GM23338 (cell line): Measurements from ENCODE around the gene ZNF230. TPM values are rescaled to one million over a fixed set of nuclear protein-coding genes. Genes with fewer than 3 reads are reported as not detected.
A peak's percentile ranks its signal among the peaks of the same experiment; 100 is the strongest.

Source experiments
- ATAC-seq: fragments of 200-7000 bp; cut with Tn5 transposase; 3 replicates; pipeline ENCODE4 v1.9.1; 2020
- DNase-seq: peaks from one replicate; pipeline ENCODE4 v3.0.0-alpha.2; 2015; ENCODE audit warnings: low spot score
- H2AFZ ChIP-seq: fragments of 200-600 bp; sonication (generic); 2 replicates; pipeline ENCODE4 v1.8.0; 2016; ENCODE audit warnings: antibody characterized with exemption, mild to moderate bottlenecking, moderate library complexity
- H3F3A ChIP-seq: fragments of 200-600 bp; sonication (generic); replicated peaks from 2 replicates; pipeline ENCODE4 v1.8.0; 2017; ENCODE audit warnings: antibody characterized with exemption, mixed run types, low read depth
- H3K27ac ChIP-seq: fragments of 200-600 bp; sonication (generic); 2 replicates; pipeline ENCODE4 v1.6.1; 2016; ENCODE audit warnings: low read depth
- H3K27me3 ChIP-seq: fragments of 200-600 bp; sonication (generic); 2 replicates; pipeline ENCODE4 v1.8.0; 2016; ENCODE audit warnings: mild to moderate bottlenecking, mixed run types, moderate library complexity; ENCODE audit not compliant: insufficient read depth
- H3K36me3 ChIP-seq: fragments of 200-600 bp; sonication (generic); 2 replicates; pipeline ENCODE4 v1.8.0; 2016; ENCODE audit warnings: mild to moderate bottlenecking; ENCODE audit not compliant: insufficient read depth
- H3K4me1 ChIP-seq: fragments of 200-600 bp; sonication (generic); 2 replicates; pipeline ENCODE4 v1.8.0; 2016; ENCODE audit warnings: mild to moderate bottlenecking, moderate library complexity; ENCODE audit not compliant: insufficient read depth
- H3K4me2 ChIP-seq: fragments of 200-600 bp; sonication (generic); 2 replicates; pipeline ENCODE4 v1.7.1; 2017; ENCODE audit warnings: mixed run types
- H3K4me3 ChIP-seq: fragments of 200-600 bp; sonication (generic); 2 replicates; pipeline ENCODE4 v1.6.1; 2016; ENCODE audit warnings: mixed run types
- H3K79me2 ChIP-seq: fragments of 200-600 bp; sonication (generic); replicated peaks from 2 replicates; pipeline ENCODE4 v1.8.0; 2017; ENCODE audit warnings: mild to moderate bottlenecking; ENCODE audit not compliant: insufficient read depth
- H3K9me2 ChIP-seq: fragments of 200-600 bp; sonication (generic); 2 replicates; pipeline ENCODE4 v1.8.0; 2017; ENCODE audit not compliant: insufficient read depth
- H4K20me1 ChIP-seq: fragments of 200-600 bp; sonication (generic); replicated peaks from 2 replicates; pipeline ENCODE4 v1.8.0; 2017; ENCODE audit warnings: mild to moderate bottlenecking; ENCODE audit not compliant: insufficient read depth
- H3K27ac Mint-ChIP-seq: 2 replicates; pipeline ENCODE4 v1.8.0; 2020; ENCODE audit warnings: inconsistent platforms, mild to moderate bottlenecking, moderate library complexity, mixed read lengths
- H3K27me3 Mint-ChIP-seq: 3 replicates; pipeline ENCODE4 v1.8.0; 2022; ENCODE audit warnings: low read depth, mild to moderate bottlenecking, moderate library complexity, mixed read lengths, inconsistent platforms; ENCODE audit not compliant: insufficient read depth, poor library complexity
- H3K36me3 Mint-ChIP-seq: 3 replicates; pipeline ENCODE4 v1.8.0; 2021; ENCODE audit warnings: low read depth, mild to moderate bottlenecking, inconsistent platforms, moderate library complexity, mixed read lengths
- H3K4me1 Mint-ChIP-seq: 3 replicates; pipeline ENCODE4 v1.8.0; 2020; ENCODE audit warnings: mild to moderate bottlenecking, inconsistent platforms, mixed read lengths
- H3K4me3 Mint-ChIP-seq: 3 replicates; pipeline ENCODE4 v1.8.0; 2021; ENCODE audit warnings: moderate library complexity, mild to moderate bottlenecking, inconsistent platforms, mixed read lengths
- H3K9me3 Mint-ChIP-seq: 3 replicates; pipeline ENCODE4 v1.8.0; 2020; ENCODE audit warnings: moderate library complexity, mild to moderate bottlenecking, inconsistent platforms, mixed read lengths
- CREB1 ChIP-seq: fragments of 250-450 bp; sonication (Bioruptor Pico); IDR thresholded peaks from 2 replicates; pipeline ENCODE4 v1.5.0; 2020; ENCODE audit warnings: low read depth, mild to moderate bottlenecking, moderate library complexity
- EZH2 ChIP-seq: fragments of 200-600 bp; sonication (generic); IDR thresholded peaks from one replicate; pipeline ENCODE4 v1.8.0; 2017; ENCODE audit warnings: antibody characterized with exemption, mild to moderate bottlenecking, low read depth; ENCODE audit not compliant: unreplicated experiment
- EZH2phosphoT487 ChIP-seq: fragments of 200-600 bp; sonication (generic); IDR thresholded peaks from one replicate; pipeline ENCODE4 v1.8.1; 2018; ENCODE audit warnings: antibody characterized with exemption; ENCODE audit not compliant: unreplicated experiment
- JUNB ChIP-seq: IDR thresholded peaks from one replicate; pipeline ENCODE4 v1.6.1; 2016; ENCODE audit warnings: antibody characterized with exemption; ENCODE audit not compliant: unreplicated experiment
- NANOG ChIP-seq: IDR thresholded peaks from 2 replicates; pipeline ENCODE4 v1.6.1; 2016; ENCODE audit warnings: antibody characterized with exemption, borderline replicate concordance
- POLR2AphosphoS5 ChIP-seq: IDR thresholded peaks from 2 replicates; pipeline ENCODE4 v1.6.1; 2016; ENCODE audit warnings: antibody characterized with exemption, low read depth
- STAT1 ChIP-seq: IDR thresholded peaks from one replicate; pipeline ENCODE4 v1.6.1; 2016; ENCODE audit warnings: antibody characterized with exemption; ENCODE audit not compliant: unreplicated experiment
- ZNF114 ChIP-seq: fragments of 250-450 bp; sonication (Bioruptor Pico); IDR thresholded peaks from 2 replicates; pipeline ENCODE4 v1.5.0; 2020; ENCODE audit warnings: mild to moderate bottlenecking, moderate library complexity
- ZNF331 ChIP-seq: fragments of 250-450 bp; sonication (Bioruptor Pico); IDR thresholded peaks from 2 replicates; pipeline ENCODE4 v1.5.0; 2020; ENCODE audit warnings: low read depth, mild to moderate bottlenecking, moderate library complexity
- polyA plus RNA-seq: library from polyadenylated mRNA; unstranded; fragments of >200 nt; fragmentation: Nextera tagmentation; extraction: Ambion mirVana; gene quantifications from 2 replicates; pipeline ENCODE4 v1.2.1, GENCODE V29; 2016
- total RNA-seq: library from RNA; depleted of rRNA; stranded (reverse); fragments of >200 nt; shearing (Covaris generic); gene quantifications from 2 replicates; pipeline ENCODE4 v1.2.3, GENCODE V29; 2014
- TF ChIP-seq, protein P1 (sequence below), 2 experiments: fragments of 200-600 bp in 1 of 2; sonication (generic) in 1 of 2; conservative IDR thresholded peaks; 2 replicates each; pipeline versions ENCODE4 v1.5.1 to v1.6.1; 2016 to 2017; ENCODE audit warnings: antibody characterized with exemption in 2 of 2, low read depth in 2 of 2, mild to moderate bottlenecking in 2 of 2, moderate library complexity in 1 of 2
- TF ChIP-seq, protein P2 (sequence below): IDR thresholded peaks from 2 replicates; pipeline ENCODE4 v1.6.1; 2016; ENCODE audit warnings: antibody characterized with exemption
- TF ChIP-seq, protein P3 (sequence below): IDR thresholded peaks from one replicate; pipeline ENCODE4 v1.6.1; 2018; ENCODE audit warnings: antibody characterized with exemption; ENCODE audit not compliant: unreplicated experiment
- TF ChIP-seq, protein P4 (sequence below): fragments of 250-450 bp; sonication (Bioruptor Pico); IDR thresholded peaks from 2 replicates; pipeline ENCODE4 v1.5.0; 2020; ENCODE audit warnings: mild to moderate bottlenecking, moderate library complexity

ZNF230 gene
- total and polyA plus RNA-seq, 2 experiments from 2014 or later = 1.8 to 2.2 TPM

DNA sequence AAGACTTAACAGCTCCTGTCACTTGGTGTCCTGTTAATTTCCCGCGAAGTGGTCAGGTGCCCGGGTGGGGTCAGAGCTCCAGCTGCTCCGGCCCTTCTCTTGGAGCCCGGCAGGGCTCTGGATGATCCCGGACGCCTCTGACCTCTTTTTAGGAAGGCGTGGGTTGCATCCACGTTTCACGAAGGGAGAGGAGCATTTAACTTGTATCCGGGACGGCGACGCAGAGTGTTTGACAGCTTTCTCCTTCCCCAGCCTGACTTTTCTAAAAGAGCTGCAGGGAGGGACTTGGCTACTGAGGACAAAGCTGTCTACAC lies 18.1 kb upstream of the ZNF230 start:
- ATAC-seq (peak; percentile 39), DNase-seq (no peak)
- H3K4me1 Mint-ChIP-seq = no peaks in the 10 kb centered on the region
- H3K79me2 ChIP-seq = peaks cover 8% of the 10 kb centered on the region; the same call in 1 of the 2 replicates
- peaks cover 3% of the 10 kb centered on the region; the same call in 1 of the 2 replicates for H3K9me2 ChIP-seq
- peaks cover 9% of the 10 kb centered on the region for H3K9me3 Mint-ChIP-seq
- no peaks in the 10 kb centered on the region for H3K4me1 ChIP-seq
- H3K4me3 ChIP-seq = peak overlapping the region; percentile 64
- TF ChIP-seq EZH2phosphoT487 (no peak), NANOG (no peak), ZNF114 (CRISPR knock-in tag) (no peak), EZH2 (no peak), ZNF331 (CRISPR knock-in tag) (no peak), STAT1 (no peak), JUNB (no peak), CREB1 (CRISPR knock-in tag) (no peak), POLR2AphosphoS5 (no peak)
- TF ChIP-seq, protein P1, sequence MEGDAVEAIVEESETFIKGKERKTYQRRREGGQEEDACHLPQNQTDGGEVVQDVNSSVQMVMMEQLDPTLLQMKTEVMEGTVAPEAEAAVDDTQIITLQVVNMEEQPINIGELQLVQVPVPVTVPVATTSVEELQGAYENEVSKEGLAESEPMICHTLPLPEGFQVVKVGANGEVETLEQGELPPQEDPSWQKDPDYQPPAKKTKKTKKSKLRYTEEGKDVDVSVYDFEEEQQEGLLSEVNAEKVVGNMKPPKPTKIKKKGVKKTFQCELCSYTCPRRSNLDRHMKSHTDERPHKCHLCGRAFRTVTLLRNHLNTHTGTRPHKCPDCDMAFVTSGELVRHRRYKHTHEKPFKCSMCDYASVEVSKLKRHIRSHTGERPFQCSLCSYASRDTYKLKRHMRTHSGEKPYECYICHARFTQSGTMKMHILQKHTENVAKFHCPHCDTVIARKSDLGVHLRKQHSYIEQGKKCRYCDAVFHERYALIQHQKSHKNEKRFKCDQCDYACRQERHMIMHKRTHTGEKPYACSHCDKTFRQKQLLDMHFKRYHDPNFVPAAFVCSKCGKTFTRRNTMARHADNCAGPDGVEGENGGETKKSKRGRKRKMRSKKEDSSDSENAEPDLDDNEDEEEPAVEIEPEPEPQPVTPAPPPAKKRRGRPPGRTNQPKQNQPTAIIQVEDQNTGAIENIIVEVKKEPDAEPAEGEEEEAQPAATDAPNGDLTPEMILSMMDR (conservative IDR thresholded peaks at IDR 0.05; ENCODE audit: low read depth in 2 of 2) = no peak
- TF ChIP-seq, protein P2, sequence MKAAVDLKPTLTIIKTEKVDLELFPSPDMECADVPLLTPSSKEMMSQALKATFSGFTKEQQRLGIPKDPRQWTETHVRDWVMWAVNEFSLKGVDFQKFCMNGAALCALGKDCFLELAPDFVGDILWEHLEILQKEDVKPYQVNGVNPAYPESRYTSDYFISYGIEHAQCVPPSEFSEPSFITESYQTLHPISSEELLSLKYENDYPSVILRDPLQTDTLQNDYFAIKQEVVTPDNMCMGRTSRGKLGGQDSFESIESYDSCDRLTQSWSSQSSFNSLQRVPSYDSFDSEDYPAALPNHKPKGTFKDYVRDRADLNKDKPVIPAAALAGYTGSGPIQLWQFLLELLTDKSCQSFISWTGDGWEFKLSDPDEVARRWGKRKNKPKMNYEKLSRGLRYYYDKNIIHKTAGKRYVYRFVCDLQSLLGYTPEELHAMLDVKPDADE = no peak
- TF ChIP-seq, protein P3, sequence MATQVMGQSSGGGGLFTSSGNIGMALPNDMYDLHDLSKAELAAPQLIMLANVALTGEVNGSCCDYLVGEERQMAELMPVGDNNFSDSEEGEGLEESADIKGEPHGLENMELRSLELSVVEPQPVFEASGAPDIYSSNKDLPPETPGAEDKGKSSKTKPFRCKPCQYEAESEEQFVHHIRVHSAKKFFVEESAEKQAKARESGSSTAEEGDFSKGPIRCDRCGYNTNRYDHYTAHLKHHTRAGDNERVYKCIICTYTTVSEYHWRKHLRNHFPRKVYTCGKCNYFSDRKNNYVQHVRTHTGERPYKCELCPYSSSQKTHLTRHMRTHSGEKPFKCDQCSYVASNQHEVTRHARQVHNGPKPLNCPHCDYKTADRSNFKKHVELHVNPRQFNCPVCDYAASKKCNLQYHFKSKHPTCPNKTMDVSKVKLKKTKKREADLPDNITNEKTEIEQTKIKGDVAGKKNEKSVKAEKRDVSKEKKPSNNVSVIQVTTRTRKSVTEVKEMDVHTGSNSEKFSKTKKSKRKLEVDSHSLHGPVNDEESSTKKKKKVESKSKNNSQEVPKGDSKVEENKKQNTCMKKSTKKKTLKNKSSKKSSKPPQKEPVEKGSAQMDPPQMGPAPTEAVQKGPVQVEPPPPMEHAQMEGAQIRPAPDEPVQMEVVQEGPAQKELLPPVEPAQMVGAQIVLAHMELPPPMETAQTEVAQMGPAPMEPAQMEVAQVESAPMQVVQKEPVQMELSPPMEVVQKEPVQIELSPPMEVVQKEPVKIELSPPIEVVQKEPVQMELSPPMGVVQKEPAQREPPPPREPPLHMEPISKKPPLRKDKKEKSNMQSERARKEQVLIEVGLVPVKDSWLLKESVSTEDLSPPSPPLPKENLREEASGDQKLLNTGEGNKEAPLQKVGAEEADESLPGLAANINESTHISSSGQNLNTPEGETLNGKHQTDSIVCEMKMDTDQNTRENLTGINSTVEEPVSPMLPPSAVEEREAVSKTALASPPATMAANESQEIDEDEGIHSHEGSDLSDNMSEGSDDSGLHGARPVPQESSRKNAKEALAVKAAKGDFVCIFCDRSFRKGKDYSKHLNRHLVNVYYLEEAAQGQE = no peak
- TF ChIP-seq, protein P4, sequence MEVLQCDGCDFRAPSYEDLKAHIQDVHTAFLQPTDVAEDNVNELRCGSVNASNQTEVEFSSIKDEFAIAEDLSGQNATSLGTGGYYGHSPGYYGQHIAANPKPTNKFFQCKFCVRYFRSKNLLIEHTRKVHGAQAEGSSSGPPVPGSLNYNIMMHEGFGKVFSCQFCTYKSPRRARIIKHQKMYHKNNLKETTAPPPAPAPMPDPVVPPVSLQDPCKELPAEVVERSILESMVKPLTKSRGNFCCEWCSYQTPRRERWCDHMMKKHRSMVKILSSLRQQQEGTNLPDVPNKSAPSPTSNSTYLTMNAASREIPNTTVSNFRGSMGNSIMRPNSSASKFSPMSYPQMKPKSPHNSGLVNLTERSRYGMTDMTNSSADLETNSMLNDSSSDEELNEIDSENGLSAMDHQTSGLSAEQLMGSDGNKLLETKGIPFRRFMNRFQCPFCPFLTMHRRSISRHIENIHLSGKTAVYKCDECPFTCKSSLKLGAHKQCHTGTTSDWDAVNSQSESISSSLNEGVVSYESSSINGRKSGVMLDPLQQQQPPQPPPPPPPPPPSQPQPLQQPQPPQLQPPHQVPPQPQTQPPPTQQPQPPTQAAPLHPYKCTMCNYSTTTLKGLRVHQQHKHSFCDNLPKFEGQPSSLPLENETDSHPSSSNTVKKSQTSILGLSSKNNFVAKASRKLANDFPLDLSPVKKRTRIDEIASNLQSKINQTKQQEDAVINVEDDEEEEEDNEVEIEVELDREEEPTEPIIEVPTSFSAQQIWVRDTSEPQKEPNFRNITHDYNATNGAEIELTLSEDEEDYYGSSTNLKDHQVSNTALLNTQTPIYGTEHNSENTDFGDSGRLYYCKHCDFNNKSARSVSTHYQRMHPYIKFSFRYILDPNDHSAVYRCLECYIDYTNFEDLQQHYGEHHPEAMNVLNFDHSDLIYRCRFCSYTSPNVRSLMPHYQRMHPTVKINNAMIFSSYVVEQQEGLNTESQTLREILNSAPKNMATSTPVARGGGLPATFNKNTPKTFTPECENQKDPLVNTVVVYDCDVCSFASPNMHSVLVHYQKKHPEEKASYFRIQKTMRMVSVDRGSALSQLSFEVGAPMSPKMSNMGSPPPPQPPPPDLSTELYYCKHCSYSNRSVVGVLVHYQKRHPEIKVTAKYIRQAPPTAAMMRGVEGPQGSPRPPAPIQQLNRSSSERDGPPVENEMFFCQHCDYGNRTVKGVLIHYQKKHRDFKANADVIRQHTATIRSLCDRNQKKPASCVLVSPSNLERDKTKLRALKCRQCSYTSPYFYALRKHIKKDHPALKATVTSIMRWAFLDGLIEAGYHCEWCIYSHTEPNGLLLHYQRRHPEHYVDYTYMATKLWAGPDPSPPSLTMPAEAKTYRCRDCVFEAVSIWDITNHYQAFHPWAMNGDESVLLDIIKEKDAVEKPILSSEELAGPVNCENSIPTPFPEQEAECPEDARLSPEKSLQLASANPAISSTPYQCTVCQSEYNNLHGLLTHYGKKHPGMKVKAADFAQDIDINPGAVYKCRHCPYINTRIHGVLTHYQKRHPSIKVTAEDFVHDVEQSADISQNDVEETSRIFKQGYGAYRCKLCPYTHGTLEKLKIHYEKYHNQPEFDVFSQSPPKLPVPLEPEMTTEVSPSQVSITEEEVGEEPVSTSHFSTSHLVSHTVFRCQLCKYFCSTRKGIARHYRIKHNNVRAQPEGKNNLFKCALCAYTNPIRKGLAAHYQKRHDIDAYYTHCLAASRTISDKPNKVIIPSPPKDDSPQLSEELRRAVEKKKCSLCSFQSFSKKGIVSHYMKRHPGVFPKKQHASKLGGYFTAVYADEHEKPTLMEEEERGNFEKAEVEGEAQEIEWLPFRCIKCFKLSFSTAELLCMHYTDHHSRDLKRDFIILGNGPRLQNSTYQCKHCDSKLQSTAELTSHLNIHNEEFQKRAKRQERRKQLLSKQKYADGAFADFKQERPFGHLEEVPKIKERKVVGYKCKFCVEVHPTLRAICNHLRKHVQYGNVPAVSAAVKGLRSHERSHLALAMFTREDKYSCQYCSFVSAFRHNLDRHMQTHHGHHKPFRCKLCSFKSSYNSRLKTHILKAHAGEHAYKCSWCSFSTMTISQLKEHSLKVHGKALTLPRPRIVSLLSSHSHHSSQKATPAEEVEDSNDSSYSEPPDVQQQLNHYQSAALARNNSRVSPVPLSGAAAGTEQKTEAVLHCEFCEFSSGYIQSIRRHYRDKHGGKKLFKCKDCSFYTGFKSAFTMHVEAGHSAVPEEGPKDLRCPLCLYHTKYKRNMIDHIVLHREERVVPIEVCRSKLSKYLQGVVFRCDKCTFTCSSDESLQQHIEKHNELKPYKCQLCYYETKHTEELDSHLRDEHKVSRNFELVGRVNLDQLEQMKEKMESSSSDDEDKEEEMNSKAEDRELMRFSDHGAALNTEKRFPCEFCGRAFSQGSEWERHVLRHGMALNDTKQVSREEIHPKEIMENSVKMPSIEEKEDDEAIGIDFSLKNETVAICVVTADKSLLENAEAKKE = no peak
- H3K27me3 ChIP-seq = no peaks in the 10 kb centered on the region
- peaks cover 3% of the 10 kb centered on the region for H3K27me3 Mint-ChIP-seq
- no peaks in the 10 kb centered on the region; the same call in 1 of the 2 replicates for H3K36me3 ChIP-seq
- no peak overlapping the region for H3K27ac Mint-ChIP-seq
- H4K20me1 ChIP-seq = no peaks in the 10 kb centered on the region
- H3K36me3 Mint-ChIP-seq = peaks cover 11% of the 10 kb centered on the region
- H3K4me3 Mint-ChIP-seq = peak overlapping the region; percentile 98
- no peak overlapping the region for H3K27ac ChIP-seq
- H3K4me2 ChIP-seq = peak overlapping the region; percentile 92
- no peaks in the 10 kb centered on the region for H3F3A ChIP-seq
- H2AFZ ChIP-seq = peak overlapping the region; percentile 68
